H9 (cell line): Measurements from ENCODE around the gene RUNX2. TPM values are rescaled to one million over a fixed set of nuclear protein-coding genes. Genes with fewer than 3 reads are reported as not detected.
"Not testable (repeated sequence)": the region's sequence is repeated elsewhere in the genome, so short reads cannot be mapped to it uniquely, and the experiment has no call there.

Experiments used
- DNase-seq: peaks from one replicate; pipeline ENCODE4 v3.0.0-alpha.2; 2017
- H2AFZ ChIP-seq: one replicate; pipeline ENCODE4 v1.6.1; 2013; ENCODE audit warnings: mild to moderate bottlenecking, low read length, control low read depth, moderate library complexity
- H2AK5ac ChIP-seq: 2 replicates; pipeline ENCODE4 v1.6.1; 2013; ENCODE audit warnings: low read length, control low read depth, mixed read lengths; ENCODE audit not compliant: insufficient read length
- H2BK120ac ChIP-seq: one replicate; pipeline ENCODE4 v1.6.1; 2013; ENCODE audit warnings: low read depth, mild to moderate bottlenecking, low read length, control low read depth, inconsistent platforms; ENCODE audit not compliant: poor library complexity, severe bottlenecking
- H2BK12ac ChIP-seq: 2 replicates; pipeline ENCODE4 v1.6.1; 2013; ENCODE audit warnings: low read length, control low read depth, mixed read lengths, low read depth; ENCODE audit not compliant: insufficient read length
- H2BK15ac ChIP-seq: 2 replicates; pipeline ENCODE4 v1.6.1; 2013; ENCODE audit warnings: low read depth, low read length, control low read depth
- H2BK20ac ChIP-seq: one replicate; pipeline ENCODE4 v1.6.1; 2013; ENCODE audit warnings: low read depth, mild to moderate bottlenecking, low read length, control low read depth, inconsistent platforms; ENCODE audit not compliant: poor library complexity, severe bottlenecking
- H2BK5ac ChIP-seq: 2 replicates; pipeline ENCODE4 v1.6.1; 2013; ENCODE audit warnings: low read length, control low read depth, mixed read lengths; ENCODE audit not compliant: insufficient read length
- H3K14ac ChIP-seq: 2 replicates; pipeline ENCODE4 v1.6.1; 2013; ENCODE audit warnings: low read length, control low read depth; ENCODE audit not compliant: insufficient read depth
- H3K18ac ChIP-seq: 2 replicates; pipeline ENCODE4 v1.6.1; 2013; ENCODE audit warnings: low read depth, mild to moderate bottlenecking, mixed read lengths, low read length, control low read depth; ENCODE audit not compliant: insufficient read length
- H3K23ac ChIP-seq: 2 replicates; pipeline ENCODE4 v1.6.1; 2013; ENCODE audit warnings: low read length, control low read depth, mixed read lengths, low read depth; ENCODE audit not compliant: insufficient read length
- H3K23me2 ChIP-seq: 2 replicates; pipeline ENCODE4 v1.6.1; 2013; ENCODE audit warnings: low read depth, mild to moderate bottlenecking, mixed read lengths, low read length, control low read depth; ENCODE audit not compliant: insufficient read length, poor library complexity, severe bottlenecking
- H3K27ac ChIP-seq: 2 replicates; pipeline ENCODE4 v1.5.1; 2013; ENCODE audit warnings: low read length, control low read depth, mixed read lengths, low read depth; ENCODE audit not compliant: insufficient read length
- H3K27me3 ChIP-seq: 2 replicates; pipeline ENCODE4 v1.6.1; 2013; ENCODE audit warnings: low read length, control low read depth, inconsistent platforms; ENCODE audit not compliant: insufficient read depth
- H3K4ac ChIP-seq: 2 replicates; pipeline ENCODE4 v1.6.1; 2013; ENCODE audit warnings: low read depth, mild to moderate bottlenecking, control low read depth, inconsistent platforms, low read length, moderate library complexity
- H3K4me1 ChIP-seq: 2 replicates; pipeline ENCODE4 v1.6.1; 2013; ENCODE audit warnings: low read length, control low read depth, inconsistent platforms; ENCODE audit not compliant: insufficient read depth
- H3K4me2 ChIP-seq: 2 replicates; pipeline ENCODE4 v1.6.1; 2013; ENCODE audit warnings: low read length, control low read depth, mixed read lengths; ENCODE audit not compliant: insufficient read length, insufficient read depth
- H3K56ac ChIP-seq: 2 replicates; pipeline ENCODE4 v1.6.1; 2013; ENCODE audit warnings: low read depth, mild to moderate bottlenecking, mixed read lengths, low read length, control low read depth; ENCODE audit not compliant: insufficient read length
- H3K79me1 ChIP-seq: 2 replicates; pipeline ENCODE4 v1.6.1; 2013; ENCODE audit warnings: low read depth, mild to moderate bottlenecking, moderate library complexity, low read length, control low read depth, inconsistent platforms; ENCODE audit not compliant: insufficient read depth, poor library complexity, severe bottlenecking
- H3K79me2 ChIP-seq: 2 replicates; pipeline ENCODE4 v1.6.1; 2013; ENCODE audit warnings: low read length, control low read depth, inconsistent platforms; ENCODE audit not compliant: insufficient read depth
- H3K9ac ChIP-seq: 2 replicates; pipeline ENCODE4 v1.6.1; 2013; ENCODE audit warnings: low read length, control low read depth, mixed read lengths; ENCODE audit not compliant: insufficient read length; ENCODE audit errors: extremely low read depth
- H3K9me3 ChIP-seq: one replicate; pipeline ENCODE4 v1.6.1; 2013; ENCODE audit warnings: low read depth, low read length, inconsistent platforms; ENCODE audit not compliant: control insufficient read depth
- H3T11ph ChIP-seq: one replicate; pipeline ENCODE4 v1.6.1; 2013; ENCODE audit warnings: mild to moderate bottlenecking, low read length, control low read depth, inconsistent platforms
- H4K20me1 ChIP-seq: one replicate; pipeline ENCODE4 v1.6.1; 2013; ENCODE audit not compliant: control insufficient read depth, insufficient read length, insufficient read depth
- H4K5ac ChIP-seq: 2 replicates; pipeline ENCODE4 v1.6.1; 2013; ENCODE audit warnings: low read depth, mild to moderate bottlenecking, mixed read lengths, low read length, control low read depth; ENCODE audit not compliant: insufficient read length
- H4K8ac ChIP-seq: replicated peaks from 2 replicates; pipeline ENCODE4 v1.6.1; 2013; ENCODE audit warnings: low read length, control low read depth, mixed read lengths, low read depth; ENCODE audit not compliant: insufficient read length
- H4K91ac ChIP-seq: 2 replicates; pipeline ENCODE4 v1.6.1; 2013; ENCODE audit warnings: low read depth, mild to moderate bottlenecking, moderate library complexity, mixed read lengths, low read length, control low read depth; ENCODE audit not compliant: insufficient read length
- H3K27ac Mint-ChIP-seq, 3 experiments: 2 replicates in 2 of 3; 3 replicates in 1 of 3; pipeline ENCODE4 v1.8.0; 2020 to 2021; ENCODE audit warnings: mixed read lengths in 3 of 3, mild to moderate bottlenecking in 1 of 3, moderate library complexity in 1 of 3
- H3K27me3 Mint-ChIP-seq: 2 replicates; pipeline ENCODE4 v1.8.0; 2021; ENCODE audit warnings: low read depth, mild to moderate bottlenecking, moderate library complexity, mixed read lengths
- H3K36me3 Mint-ChIP-seq, 3 experiments: 2 replicates in 2 of 3; 3 replicates in 1 of 3; pipeline ENCODE4 v1.8.0; 2020 to 2021; ENCODE audit warnings: low read depth in 3 of 3, mixed read lengths in 3 of 3; ENCODE audit not compliant: insufficient read depth in 1 of 3
- H3K4me1 Mint-ChIP-seq, 2 experiments: 2 replicates each; pipeline ENCODE4 v1.8.0; 2020; ENCODE audit warnings: mixed read lengths in 2 of 2
- H3K4me3 Mint-ChIP-seq, 2 experiments: 2 replicates in 1 of 2; 3 replicates in 1 of 2; pipeline ENCODE4 v1.8.0; 2020 to 2021; ENCODE audit warnings: mild to moderate bottlenecking in 2 of 2, mixed read lengths in 2 of 2, moderate library complexity in 1 of 2
- H3K9me3 Mint-ChIP-seq, 2 experiments: 2 replicates in 1 of 2; 3 replicates in 1 of 2; pipeline ENCODE4 v1.8.0; 2020; ENCODE audit warnings: mild to moderate bottlenecking in 2 of 2, mixed read lengths in 2 of 2, moderate library complexity in 1 of 2
- WGBS: extraction: QIAGEN DNeasy Blood & Tissue Kit; methylation state at CpG from one replicate; pipeline ENCODE4 v1.1.7; 2013; ENCODE audit warnings: missing lambda C conversion rate, low lambda C conversion rate, mixed read lengths; ENCODE audit not compliant: insufficient read length; ENCODE audit errors: extremely low coverage; 5-methylcytosine and 5-hydroxymethylcytosine counted together
- total RNA-seq: library from RNA; stranded (reverse); gene quantifications from 2 replicates; pipeline ENCODE4 v1.2.1, GENCODE V29; 2021
- TF ChIP-seq, protein P1 (sequence below): fragments of 200-600 bp; sonication (generic); conservative IDR thresholded peaks from 3 replicates; pipeline ENCODE4 v1.8.0; 2021; ENCODE audit warnings: antibody characterized with exemption, mild to moderate bottlenecking

RUNX2 gene
- total RNA-seq, 1 experiment from 2014 or later, result 0.15 TPM

DNA sequence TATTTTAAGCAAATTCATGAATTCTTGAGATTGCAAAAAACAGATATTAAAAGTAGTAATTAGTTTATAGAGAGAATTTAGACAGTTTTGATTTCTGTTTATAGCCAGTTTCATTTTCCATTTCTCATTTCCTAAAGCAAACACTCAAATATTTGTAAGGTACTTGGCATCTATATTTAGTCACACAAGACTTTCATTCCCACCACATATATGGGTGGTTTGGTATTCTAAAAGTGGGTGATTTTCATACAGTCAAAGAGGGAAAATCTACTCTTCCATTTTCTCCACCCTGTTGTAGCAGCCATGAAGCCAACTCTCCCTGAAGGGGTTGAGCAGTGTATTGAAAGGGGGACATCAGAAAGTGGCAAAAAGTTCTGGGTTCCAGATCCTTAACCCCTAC, 230.7 kb downstream of the RUNX2 start:
- Histone ChIP-seq H4K8ac (no peak overlapping the region), H3K4me2 (no peak overlapping the region), H2AK5ac (no peak overlapping the region), H3K4ac (no peak overlapping the region), H3T11ph (no peak overlapping the region), H4K91ac (no peak overlapping the region), H3K9me3 (no peaks in the 10 kb centered on the region), H3K27ac (no peak overlapping the region), H3K14ac (no peak overlapping the region), H2BK120ac (no peak overlapping the region), H3K79me2 (no peaks in the 10 kb centered on the region), H4K20me1 (no peaks in the 10 kb centered on the region), H4K5ac (no peak overlapping the region), H3K79me1 (no peaks in the 10 kb centered on the region), H2BK20ac (no peak overlapping the region), H2AFZ (no peak overlapping the region), H3K9ac (no peak overlapping the region), H3K56ac (no peak overlapping the region), H3K4me1 (no peaks in the 10 kb centered on the region), H3K27me3 (no peaks in the 10 kb centered on the region), H3K23me2 (no peaks in the 10 kb centered on the region), H2BK15ac (no peak overlapping the region), H3K23ac (no peak overlapping the region), H3K18ac (no peak overlapping the region), H2BK12ac (no peak overlapping the region), H2BK5ac (no peak overlapping the region)
- H3K36me3 Mint-ChIP-seq, result no peaks in the 10 kb centered on the region
- H3K27ac Mint-ChIP-seq, result no peak overlapping the region
- TF ChIP-seq, protein P1, sequence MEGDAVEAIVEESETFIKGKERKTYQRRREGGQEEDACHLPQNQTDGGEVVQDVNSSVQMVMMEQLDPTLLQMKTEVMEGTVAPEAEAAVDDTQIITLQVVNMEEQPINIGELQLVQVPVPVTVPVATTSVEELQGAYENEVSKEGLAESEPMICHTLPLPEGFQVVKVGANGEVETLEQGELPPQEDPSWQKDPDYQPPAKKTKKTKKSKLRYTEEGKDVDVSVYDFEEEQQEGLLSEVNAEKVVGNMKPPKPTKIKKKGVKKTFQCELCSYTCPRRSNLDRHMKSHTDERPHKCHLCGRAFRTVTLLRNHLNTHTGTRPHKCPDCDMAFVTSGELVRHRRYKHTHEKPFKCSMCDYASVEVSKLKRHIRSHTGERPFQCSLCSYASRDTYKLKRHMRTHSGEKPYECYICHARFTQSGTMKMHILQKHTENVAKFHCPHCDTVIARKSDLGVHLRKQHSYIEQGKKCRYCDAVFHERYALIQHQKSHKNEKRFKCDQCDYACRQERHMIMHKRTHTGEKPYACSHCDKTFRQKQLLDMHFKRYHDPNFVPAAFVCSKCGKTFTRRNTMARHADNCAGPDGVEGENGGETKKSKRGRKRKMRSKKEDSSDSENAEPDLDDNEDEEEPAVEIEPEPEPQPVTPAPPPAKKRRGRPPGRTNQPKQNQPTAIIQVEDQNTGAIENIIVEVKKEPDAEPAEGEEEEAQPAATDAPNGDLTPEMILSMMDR, result no peak
- no peaks in the 10 kb centered on the region for H3K9me3 Mint-ChIP-seq
- peaks cover 6% of the 10 kb centered on the region; the same call in 1 of the 2 replicates for H3K27me3 Mint-ChIP-seq
- no peaks in the 10 kb centered on the region for H3K4me1 Mint-ChIP-seq
- no peak for DNase-seq
- no peak overlapping the region for H3K4me3 Mint-ChIP-seq

DNA sequence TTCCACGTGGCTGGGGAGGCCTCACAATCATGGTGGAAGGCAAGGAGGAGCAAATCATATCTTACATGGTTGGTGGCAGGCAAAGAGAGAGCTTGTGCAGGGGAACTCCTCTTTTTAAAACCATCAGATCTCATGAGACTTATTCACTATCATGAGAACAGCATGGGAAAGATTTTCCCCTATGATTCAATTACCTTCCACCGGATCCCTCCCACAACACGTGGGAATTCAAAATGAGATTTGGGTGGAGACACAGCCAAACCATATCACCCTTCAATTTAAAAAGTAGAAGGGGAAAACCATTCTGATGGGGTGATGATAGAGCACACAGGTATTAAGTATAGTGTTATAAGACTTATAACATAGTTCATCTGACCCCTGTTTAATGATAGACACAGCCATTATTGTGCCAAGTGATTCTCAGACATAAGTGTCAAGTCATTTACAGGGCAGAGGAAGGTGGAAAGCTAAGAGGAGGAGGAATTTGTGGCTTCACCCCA, 232.2 kb downstream of the RUNX2 start:
- not testable (repeated sequence) for H2BK15ac ChIP-seq, H4K8ac ChIP-seq

More for the DNA sequence above, 232.2 kb downstream of the RUNX2 start:
- H3K27ac Mint-ChIP-seq, H3K9me3 Mint-ChIP-seq, H3K23ac ChIP-seq, H3K27me3 ChIP-seq, H2BK20ac ChIP-seq, H2AFZ ChIP-seq, H4K5ac ChIP-seq, H3K79me2 ChIP-seq, DNase-seq, H3K4me2 ChIP-seq, H3K79me1 ChIP-seq, H3K4ac ChIP-seq, H2AK5ac ChIP-seq, H4K91ac ChIP-seq, H3K27ac ChIP-seq, H2BK5ac ChIP-seq, H3K4me1 Mint-ChIP-seq, H3K9me3 ChIP-seq, H3K18ac ChIP-seq, H3K9ac ChIP-seq, H3K4me1 ChIP-seq, H2BK12ac ChIP-seq, H3T11ph ChIP-seq, H3K56ac ChIP-seq, H3K36me3 Mint-ChIP-seq, H3K14ac ChIP-seq, H3K23me2 ChIP-seq, H3K4me3 Mint-ChIP-seq, H4K20me1 ChIP-seq, H2BK120ac ChIP-seq: not testable (repeated sequence)
- H3K27me3 Mint-ChIP-seq, result peaks cover 15% of the 10 kb centered on the region
- no CpG with 5 or more reads among the region's 3 CpGs for WGBS
